HUES48 (cell line): ENCODE measurements around the gene CTNND1.
A peak's percentile ranks its signal among the peaks of the same experiment; 100 is the strongest.
"Not testable (repeated sequence)": the region's sequence is repeated elsewhere in the genome, so short reads cannot be mapped to it uniquely, and the experiment has no call there.

Experiments used
- H3K27ac ChIP-seq: one replicate; pipeline ENCODE4 v1.7.0; 2013; ENCODE audit warnings: low read depth, low read length, inconsistent platforms
- H3K27me3 ChIP-seq: 2 replicates; pipeline ENCODE4 v1.6.1; 2013; ENCODE audit warnings: mild to moderate bottlenecking, low read length; ENCODE audit not compliant: control insufficient read depth, insufficient read depth
- H3K36me3 ChIP-seq: 2 replicates; pipeline ENCODE4 v1.6.1; 2013; ENCODE audit warnings: low read length; ENCODE audit not compliant: control insufficient read depth, insufficient read depth
- H3K4me1 ChIP-seq: 2 replicates; pipeline ENCODE4 v1.6.1; 2013; ENCODE audit warnings: mild to moderate bottlenecking, low read length; ENCODE audit not compliant: control insufficient read depth, insufficient read depth
- H3K4me3 ChIP-seq: 2 replicates; pipeline ENCODE4 v1.5.1; 2013; ENCODE audit warnings: mild to moderate bottlenecking, low read depth, low read length
- H3K9ac ChIP-seq: 2 replicates; pipeline ENCODE4 v1.6.1; 2013; ENCODE audit warnings: mild to moderate bottlenecking, low read depth, low read length, moderate library complexity
- H3K9me3 ChIP-seq: 2 replicates; pipeline ENCODE4 v1.6.1; 2013; ENCODE audit warnings: low read length; ENCODE audit not compliant: control insufficient read depth, insufficient read depth

The CTNND1 gene

GRCh38 chr11:57761301-57762234 is at the start of gene CTNND1:
TSS of gene CTNND1 (plus strand) at chr11:57761802. CDS start at chr11:57791479, 29,677 bp downstream.
- Histone ChIP-seq H3K36me3 (no peaks in the 10 kb centered on the region), H3K4me1 (peaks cover 19% of the 10 kb centered on the region), H3K27me3 (no peaks in the 10 kb centered on the region), H3K9me3 (no peaks in the 10 kb centered on the region), H3K9ac (peak within 1 kb of the TSS; percentile 96), H3K27ac (peak within 1 kb of the TSS; percentile 98), H3K4me3 (peak within 1 kb of the TSS; percentile 87)

GRCh38 chr11:57712256-57713150 is 49.1 kb upstream of the CTNND1 start, which contains the start of gene TMX2:
TSS of gene TMX2 (plus strand) at chr11:57712593. CDS start at chr11:57712619, 26 bp downstream.
- Histone ChIP-seq H3K4me3 (peak within 1 kb of the TSS; percentile 97), H3K9ac (peak within 1 kb of the TSS; percentile 94), H3K36me3 (0 out of 2 replicates have a peak, but pooled peaks cover 12% of the 10 kb centered on the region), H3K9me3 (no peaks in the 10 kb centered on the region), H3K4me1 (peaks cover 8% of the 10 kb centered on the region), H3K27me3 (no peaks in the 10 kb centered on the region), H3K27ac (peak within 1 kb of the TSS; percentile 97)

GRCh38 chr11:57713835-57714234 is 47.8 kb upstream of the CTNND1 start:
- Histone ChIP-seq H3K4me1 (peaks cover 8% of the 10 kb centered on the region), H3K27ac (no peak overlapping the region), H3K9me3 (0 out of 2 replicates have a peak, but pooled peaks cover 4% of the 10 kb centered on the region), H3K4me3 (peak overlapping the region; percentile 97), H3K27me3 (no peaks in the 10 kb centered on the region), H3K9ac (no peak overlapping the region; the same call in 1 of the 2 replicates), H3K36me3 (peaks cover 16% of the 10 kb centered on the region)

GRCh38 chr11:57716726-57717125 is 44.9 kb upstream of the CTNND1 start:
- not testable (repeated sequence) for H3K9ac ChIP-seq, H3K4me1 ChIP-seq, H3K9me3 ChIP-seq, H3K27me3 ChIP-seq, H3K27ac ChIP-seq, H3K4me3 ChIP-seq
- H3K36me3 ChIP-seq, result peaks cover 26% of the 10 kb centered on the region

GRCh38 chr11:57727185-57727584 is 34.4 kb upstream of the CTNND1 start:
- no peak overlapping the region for H3K9ac ChIP-seq
- H3K27me3 ChIP-seq, result no peaks in the 10 kb centered on the region
- H3K4me3 ChIP-seq, result no peak overlapping the region
- peaks cover 14% of the 10 kb centered on the region for H3K36me3 ChIP-seq
- no peaks in the 10 kb centered on the region for H3K9me3 ChIP-seq
- peaks cover 14% of the 10 kb centered on the region for H3K4me1 ChIP-seq
- peak overlapping the region; percentile 17 for H3K27ac ChIP-seq

GRCh38 chr11:57728829-57729228 is 32.8 kb upstream of the CTNND1 start:
- peaks cover 14% of the 10 kb centered on the region for H3K4me1 ChIP-seq
- H3K4me3 ChIP-seq, result no peak overlapping the region
- H3K9ac ChIP-seq, result no peak overlapping the region
- H3K9me3 ChIP-seq, result no peaks in the 10 kb centered on the region
- peak overlapping the region; percentile 7 for H3K27ac ChIP-seq
- H3K36me3 ChIP-seq, result peaks cover 11% of the 10 kb centered on the region
- no peaks in the 10 kb centered on the region for H3K27me3 ChIP-seq

- H3K4me3 ChIP-seq, result no peak overlapping the region
- no peak overlapping the region for H3K9ac ChIP-seq
- H3K36me3 ChIP-seq, result 0 out of 2 replicates have a peak, but pooled peaks cover 6% of the 10 kb centered on the region
- peak overlapping the region; percentile 7 for H3K27ac ChIP-seq
- no peaks in the 10 kb centered on the region for H3K9me3 ChIP-seq
- H3K4me1 ChIP-seq, result peaks cover 14% of the 10 kb centered on the region
- H3K27me3 ChIP-seq, result no peaks in the 10 kb centered on the region
Measured at GRCh38 chr11:57729479-57729878, 32.1 kb upstream of the CTNND1 start.

- no peaks in the 10 kb centered on the region for H3K27me3 ChIP-seq
- H3K9me3 ChIP-seq, result no peaks in the 10 kb centered on the region
- H3K27ac ChIP-seq, result no peak overlapping the region
- no peak overlapping the region for H3K9ac ChIP-seq
- H3K4me3 ChIP-seq, result no peak overlapping the region
- H3K4me1 ChIP-seq, result peaks cover 21% of the 10 kb centered on the region
- H3K36me3 ChIP-seq, result peaks cover 11% of the 10 kb centered on the region
Measured at GRCh38 chr11:57732661-57733060, 28.9 kb upstream of the CTNND1 start.

GRCh38 chr11:57735619-57736298 is 25.8 kb upstream of the CTNND1 start:
- Histone ChIP-seq H3K36me3 (peaks cover 34% of the 10 kb centered on the region), H3K27ac (peak overlapping the region; percentile 60), H3K27me3 (no peaks in the 10 kb centered on the region), H3K4me3 (no peak overlapping the region), H3K9ac (no peak overlapping the region), H3K4me1 (peaks cover 12% of the 10 kb centered on the region; the same call in 1 of the 2 replicates), H3K9me3 (no peaks in the 10 kb centered on the region)
